ENCODE data around the gene DLEU7. TPM values are rescaled to one million over a fixed set of nuclear protein-coding genes. Genes with fewer than 3 reads are reported as not detected.
A peak's percentile ranks its signal among the peaks of the same experiment; 100 is the strongest.

DLEU7 gene
- total and polyA plus RNA-seq, 5 donors: 0.07 to 0.46 (median 0.26) TPM; not detected in 1

DNA sequence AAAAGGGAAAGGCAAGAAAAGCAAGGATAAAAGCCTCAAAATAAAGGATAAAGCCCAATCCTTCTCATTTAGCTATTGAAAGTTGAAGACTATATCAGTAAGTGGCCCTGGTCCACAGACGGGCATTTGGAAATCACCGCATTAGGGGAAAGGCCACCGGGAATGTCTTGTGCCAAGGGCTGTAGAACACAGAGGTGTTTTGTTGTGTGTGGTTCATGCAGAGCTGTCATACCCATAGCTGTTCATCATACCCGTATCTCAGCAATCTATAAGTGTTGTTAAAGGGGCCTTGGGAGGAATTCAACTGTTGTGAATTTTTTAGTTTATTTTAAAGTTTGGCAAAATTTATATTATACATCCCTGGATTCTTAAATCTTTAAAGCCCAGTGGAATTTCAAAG, 33.0 kb downstream of the DLEU7 start:
- intact Hi-C loops (cut with DNase I): no loop called here
- Histone ChIP-seq H3K4me3 (ENCODE audit: low read length) (no peak overlapping the region), H3K4me1 (ENCODE audit: control insufficient read depth, insufficient read depth, low read length) (no peaks in the 10 kb centered on the region), H3K27ac (ENCODE audit: low read length) (no peak overlapping the region), H3K27me3 (ENCODE audit: control insufficient read depth, insufficient read depth) (no peaks in the 10 kb centered on the region), H3K9me3 (ENCODE audit: control insufficient read depth, low read length) (no peaks in the 10 kb centered on the region)
- DNase-seq (peak in 1 of 3 donors; percentile 24), ATAC-seq (no peak)
- 87% methylated on average over 4 of the region's 4 CpGs for WGBS

DNA sequence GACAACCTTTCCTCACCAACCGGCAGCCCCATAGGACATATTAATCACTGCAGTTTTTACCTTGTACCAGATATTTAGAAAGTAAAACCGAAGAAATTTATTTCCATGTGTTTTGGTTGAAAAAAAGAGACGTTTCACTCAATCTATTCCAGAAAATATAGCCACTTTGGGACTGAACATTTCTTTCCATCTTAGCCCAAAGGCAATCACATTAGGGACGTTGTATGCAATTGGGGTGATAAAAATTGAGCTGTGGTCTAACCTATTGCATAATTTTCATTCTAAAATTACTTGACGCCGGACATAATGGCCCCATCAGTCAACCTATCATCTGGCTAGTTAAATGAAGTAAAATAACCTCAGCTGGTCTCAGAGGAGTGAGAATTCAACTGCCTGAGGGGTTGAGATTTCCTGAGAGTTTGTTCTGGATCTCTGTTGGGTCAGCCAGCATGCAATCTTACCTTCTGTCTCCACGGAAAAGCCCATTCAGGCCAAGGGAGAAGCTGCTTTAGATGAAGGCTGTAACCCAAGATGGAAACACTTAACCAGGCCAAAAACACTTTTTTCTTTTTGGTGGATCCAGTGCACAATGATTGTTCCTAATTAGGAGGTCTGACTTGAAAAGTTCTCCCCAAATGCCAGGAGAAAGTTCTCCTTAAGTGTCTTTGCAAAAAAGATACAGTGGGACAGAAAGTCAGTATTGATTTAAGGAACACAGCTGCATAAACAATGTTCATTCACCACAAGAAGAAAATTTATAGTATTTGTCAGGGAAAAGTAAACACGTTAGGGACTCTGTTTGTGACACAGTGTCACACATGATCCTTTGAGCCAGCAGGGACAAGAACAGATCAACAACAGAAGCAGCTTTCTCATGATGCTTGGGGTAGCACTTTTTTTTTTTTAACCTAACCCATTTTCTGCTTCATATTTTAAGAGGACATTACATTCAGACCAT, 34.1 kb downstream of the DLEU7 start:
- Histone ChIP-seq H3K4me3 (ENCODE audit: low read length) (no peak overlapping the region), H3K9me3 (ENCODE audit: control insufficient read depth, low read length) (no peaks in the 10 kb centered on the region), H3K4me1 (ENCODE audit: control insufficient read depth, insufficient read depth, low read length) (no peaks in the 10 kb centered on the region), H3K27me3 (ENCODE audit: control insufficient read depth, insufficient read depth) (no peaks in the 10 kb centered on the region), H3K27ac (ENCODE audit: low read length) (no peak overlapping the region)
- WGBS: 73% methylated on average over 8 of the region's 8 CpGs
- ATAC-seq: no peak
- DNase-seq: no peak
- intact Hi-C loops (cut with DNase I): no loop called here

DNA sequence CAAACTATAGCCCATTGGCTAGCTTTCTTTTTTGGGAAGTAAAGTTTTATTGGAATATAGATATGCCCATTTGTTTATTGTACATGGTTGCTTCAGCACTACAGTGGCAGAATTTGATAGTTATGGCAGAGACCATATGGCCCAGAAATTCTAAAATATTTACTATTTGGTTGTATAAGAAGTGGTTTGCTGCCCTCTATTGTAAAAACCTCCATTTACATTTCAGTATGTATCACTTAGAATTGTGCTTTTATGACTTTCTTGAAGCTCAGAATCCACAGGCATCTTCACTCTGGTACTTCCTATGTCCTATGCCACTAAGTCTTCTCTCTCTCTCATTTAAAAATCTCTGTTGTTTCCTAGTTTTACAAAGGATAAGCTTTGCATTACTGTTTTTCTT, 37.7 kb downstream of the DLEU7 start:
- Histone ChIP-seq H3K4me1 (ENCODE audit: control insufficient read depth, insufficient read depth, low read length) (peaks cover 3% of the 10 kb centered on the region), H3K9me3 (ENCODE audit: control insufficient read depth, low read length) (no peaks in the 10 kb centered on the region), H3K4me3 (ENCODE audit: low read length) (no peak overlapping the region), H3K27ac (ENCODE audit: low read length) (no peak overlapping the region), H3K27me3 (ENCODE audit: control insufficient read depth, insufficient read depth) (no peaks in the 10 kb centered on the region)
- intact Hi-C loops (cut with DNase I): no loop called here
- ATAC-seq: no peak
- DNase-seq: no peak

DNA sequence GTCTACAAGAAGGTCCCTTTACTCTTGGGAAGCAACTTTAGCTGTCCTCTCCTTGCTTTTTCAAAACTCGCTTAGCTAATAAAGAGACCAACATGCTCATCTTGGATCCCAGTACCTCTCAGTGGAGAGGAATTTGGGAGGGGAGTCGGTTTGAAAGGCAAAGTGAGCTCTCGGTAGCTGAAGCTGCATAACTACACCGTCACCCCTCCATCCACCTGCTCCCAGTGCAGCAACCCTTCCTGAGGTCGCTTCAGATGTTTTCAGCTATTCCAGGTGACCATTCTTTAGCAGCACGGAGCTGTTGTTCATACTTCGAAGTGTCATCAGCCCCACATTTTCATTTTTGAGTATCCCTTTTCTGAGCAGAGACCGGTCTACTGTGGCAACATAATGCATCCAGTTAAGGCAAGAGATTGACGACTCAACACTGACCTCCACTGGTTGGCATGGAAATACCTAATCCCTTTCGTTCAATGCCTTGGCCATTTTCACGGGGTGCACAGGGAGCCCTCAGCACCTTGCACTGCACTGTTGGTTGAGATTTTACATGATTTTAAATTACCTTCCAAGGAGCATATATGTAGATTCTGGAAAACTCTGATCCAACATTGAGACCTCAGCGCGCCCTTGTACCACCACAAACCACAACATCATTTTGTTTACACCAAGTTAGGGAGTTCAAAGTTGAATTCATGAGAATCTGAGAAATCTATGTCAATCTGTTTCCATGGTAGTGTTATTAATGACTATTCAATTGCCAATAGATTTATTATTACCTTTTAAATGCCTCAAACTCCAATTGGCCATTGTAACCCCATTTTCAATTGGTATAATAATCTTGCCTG, 42.2 kb downstream of the DLEU7 start:
- Histone ChIP-seq H3K4me1 (ENCODE audit: control insufficient read depth, insufficient read depth, low read length) (peaks cover 10% of the 10 kb centered on the region), H3K9me3 (ENCODE audit: control insufficient read depth, low read length) (no peaks in the 10 kb centered on the region), H3K27me3 (ENCODE audit: control insufficient read depth, insufficient read depth) (no peaks in the 10 kb centered on the region), H3K27ac (ENCODE audit: low read length) (no peak overlapping the region), H3K4me3 (ENCODE audit: low read length) (no peak overlapping the region)
- WGBS: 36% methylated on average over 13 of the region's 13 CpGs
- intact Hi-C loops (cut with DNase I): loop anchor here in 2 of 4 donors (5.0 kb wide), 4 partner anchors 269 to 824 kb away; no protein-coding TSS in a partner anchor
- peak; percentile 88 to 91 for ATAC-seq
- peak in 2 of 3 donors; percentile 37 to 52 for DNase-seq

DNA sequence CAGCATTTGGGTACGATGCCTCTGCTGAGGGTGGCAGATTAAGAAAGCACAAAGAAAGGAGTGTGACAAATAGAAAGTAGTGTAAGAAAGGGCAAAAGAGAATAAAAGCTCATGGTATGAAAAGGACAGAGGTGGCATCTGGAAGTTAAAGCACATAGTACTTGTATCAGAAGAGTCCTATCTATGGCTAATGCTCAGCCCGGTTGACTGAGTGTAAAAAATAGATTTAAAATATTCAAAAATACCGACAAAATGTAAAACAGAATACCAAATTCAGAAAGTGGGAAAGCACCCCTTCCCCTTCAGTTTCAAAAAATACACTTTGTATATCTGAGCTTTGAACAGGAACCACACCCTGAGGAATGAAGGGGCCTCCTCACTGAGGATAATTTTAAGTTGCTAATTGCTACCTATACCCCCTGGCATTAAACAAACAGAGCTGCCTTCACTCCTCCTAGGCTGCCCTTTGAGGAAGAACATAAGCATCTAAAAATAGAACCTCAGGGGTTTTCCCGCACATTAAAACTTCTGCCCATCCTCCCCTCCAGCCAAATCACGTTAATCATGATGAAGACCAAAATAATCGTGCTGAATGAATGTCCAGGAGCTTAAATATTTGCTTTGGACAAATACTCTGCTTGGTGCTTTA, 43.3 kb downstream of the DLEU7 start:
- Histone ChIP-seq H3K4me1 (ENCODE audit: control insufficient read depth, insufficient read depth, low read length) (peaks cover 10% of the 10 kb centered on the region), H3K27me3 (ENCODE audit: control insufficient read depth, insufficient read depth) (no peaks in the 10 kb centered on the region), H3K9me3 (ENCODE audit: control insufficient read depth, low read length) (no peaks in the 10 kb centered on the region), H3K27ac (ENCODE audit: low read length) (no peak overlapping the region), H3K4me3 (ENCODE audit: low read length) (no peak overlapping the region)
- intact Hi-C loops (cut with DNase I): loop anchor here in 2 of 4 donors (5.0 kb wide), 4 partner anchors 268 to 823 kb away; no protein-coding TSS in a partner anchor
- ATAC-seq: peak in 1 of 2 donors; percentile 44
- 49% methylated on average over 6 of the region's 6 CpGs for WGBS
- no peak for DNase-seq

DNA sequence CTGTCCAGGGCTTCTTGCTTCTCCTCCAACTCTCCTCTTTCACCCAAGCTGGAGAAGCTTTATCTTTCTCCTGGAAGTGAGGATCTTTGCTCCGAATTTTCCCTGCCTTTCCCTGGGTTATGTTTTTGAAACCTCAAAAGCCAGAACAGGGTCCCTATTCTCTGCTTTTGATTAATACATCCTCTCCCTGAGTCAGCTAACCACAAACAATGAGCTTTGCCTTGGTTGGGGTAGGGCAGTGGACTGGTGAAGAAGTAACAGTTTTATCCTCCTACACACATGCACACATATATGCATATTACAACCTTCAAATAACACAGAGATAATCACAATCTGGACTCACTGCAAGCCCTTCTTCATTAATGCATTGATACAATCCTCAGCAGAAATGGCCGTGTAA, 44.6 kb downstream of the DLEU7 start:
- intact Hi-C loops (cut with DNase I): loop anchor here in 3 of 4 donors (10.0 kb wide), 3 partner anchors 114 to 274 kb away; no protein-coding TSS in a partner anchor
- peaks cover 10% of the 10 kb centered on the region for H3K4me1 ChIP-seq (ENCODE audit: control insufficient read depth, insufficient read depth, low read length)
- DNase-seq (no peak), ATAC-seq (no peak)
- no peaks in the 10 kb centered on the region for H3K27me3 ChIP-seq (ENCODE audit: control insufficient read depth, insufficient read depth)
- no peaks in the 10 kb centered on the region for H3K9me3 ChIP-seq (ENCODE audit: control insufficient read depth, low read length)
- H3K27ac ChIP-seq (ENCODE audit: low read length): no peak overlapping the region
- no peak overlapping the region for H3K4me3 ChIP-seq (ENCODE audit: low read length)
- WGBS: 87% methylated on average over 2 of the region's 2 CpGs

DNA sequence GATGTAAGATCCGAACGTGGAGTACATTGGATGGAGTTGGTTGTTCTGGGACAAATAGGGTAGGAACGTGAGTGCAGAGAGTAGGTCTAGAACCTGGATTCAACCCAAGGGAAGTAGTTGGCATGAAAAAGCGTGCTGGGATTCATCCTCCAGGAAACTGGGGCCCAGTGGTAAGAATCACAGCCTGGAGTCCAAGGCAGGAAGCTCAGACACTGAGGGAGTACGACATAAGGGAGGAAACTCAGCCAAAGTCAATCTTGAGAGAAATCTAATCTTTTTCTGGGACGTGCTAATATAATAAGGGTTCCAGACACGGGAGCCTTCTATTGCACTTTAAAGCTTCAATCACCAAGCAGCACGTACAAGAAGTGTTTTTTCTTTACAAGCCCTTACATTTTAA, 46.4 kb downstream of the DLEU7 start:
- Histone ChIP-seq H3K4me3 (ENCODE audit: low read length) (no peak overlapping the region), H3K27ac (ENCODE audit: low read length) (no peak overlapping the region), H3K27me3 (ENCODE audit: control insufficient read depth, insufficient read depth) (no peaks in the 10 kb centered on the region), H3K9me3 (ENCODE audit: control insufficient read depth, low read length) (no peaks in the 10 kb centered on the region), H3K4me1 (ENCODE audit: control insufficient read depth, insufficient read depth, low read length) (peaks cover 10% of the 10 kb centered on the region)
- DNase-seq (no peak), ATAC-seq (peak; percentile 31 to 53)
- 44% methylated on average over 8 of the region's 8 CpGs for WGBS
- intact Hi-C loops (cut with DNase I): loop anchor here in 3 of 4 donors (10.0 kb wide), 3 partner anchors 112 to 272 kb away; no protein-coding TSS in a partner anchor

DNA sequence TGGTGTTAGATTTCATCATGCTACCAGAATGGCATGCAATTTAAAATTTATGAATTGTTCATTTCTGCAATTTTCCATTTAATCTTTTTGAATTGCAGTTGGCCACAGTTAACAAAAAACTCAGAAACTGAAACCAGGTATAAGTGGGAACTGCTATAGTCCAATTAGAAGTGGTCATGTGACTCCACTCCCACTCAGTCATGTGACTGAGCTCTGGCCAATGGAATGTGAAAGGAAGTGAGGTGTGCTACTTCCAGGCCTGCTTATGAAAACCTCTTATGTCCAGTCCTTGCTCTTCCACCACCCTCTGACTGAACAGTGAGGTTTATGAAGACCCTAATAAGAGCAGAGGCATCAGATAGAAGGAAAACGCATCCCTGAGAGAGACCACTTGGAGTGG, 47.0 kb downstream of the DLEU7 start:
- Histone ChIP-seq H3K27me3 (ENCODE audit: control insufficient read depth, insufficient read depth) (no peaks in the 10 kb centered on the region), H3K27ac (ENCODE audit: low read length) (no peak overlapping the region), H3K9me3 (ENCODE audit: control insufficient read depth, low read length) (no peaks in the 10 kb centered on the region), H3K4me1 (ENCODE audit: control insufficient read depth, insufficient read depth, low read length) (peaks cover 10% of the 10 kb centered on the region), H3K4me3 (ENCODE audit: low read length) (no peak overlapping the region)
- intact Hi-C loops (cut with DNase I): loop anchor here in 3 of 4 donors (10.0 kb wide), 3 partner anchors 112 to 272 kb away; no protein-coding TSS in a partner anchor
- no peak for ATAC-seq
- WGBS: 81% methylated on average over 1 of the region's 1 CpG
- DNase-seq: no peak

DNA sequence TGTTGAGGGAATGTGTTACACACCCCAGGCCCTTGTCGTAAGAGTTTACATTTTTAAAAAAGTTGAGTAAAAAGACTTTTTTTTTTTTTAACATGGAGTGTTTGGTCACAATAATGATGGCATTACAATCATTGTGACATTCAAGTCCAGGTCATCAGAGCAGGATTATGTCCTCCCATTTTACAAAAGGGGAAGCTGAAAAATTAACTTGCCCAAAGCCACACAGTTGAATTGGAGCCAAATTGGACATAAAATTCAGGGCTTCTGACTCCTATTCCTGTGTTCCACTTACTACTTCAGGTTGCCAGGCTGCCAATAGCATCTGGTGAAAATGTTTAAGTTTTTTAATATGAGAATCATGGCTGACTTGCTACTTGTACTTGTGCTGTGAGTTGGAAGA, 49.3 kb downstream of the DLEU7 start:
- Histone ChIP-seq H3K27ac (ENCODE audit: low read length) (no peak overlapping the region), H3K27me3 (ENCODE audit: control insufficient read depth, insufficient read depth) (no peaks in the 10 kb centered on the region), H3K4me1 (ENCODE audit: control insufficient read depth, insufficient read depth, low read length) (peaks cover 3% of the 10 kb centered on the region), H3K4me3 (ENCODE audit: low read length) (no peak overlapping the region), H3K9me3 (ENCODE audit: control insufficient read depth, low read length) (no peaks in the 10 kb centered on the region)
- intact Hi-C loops (cut with DNase I): loop anchor here in 3 of 4 donors (10.0 kb wide), 3 partner anchors 109 to 269 kb away; no protein-coding TSS in a partner anchor
- 100% methylated on average over 1 of the region's 1 CpG for WGBS
- DNase-seq (no peak), ATAC-seq (no peak)

DNA sequence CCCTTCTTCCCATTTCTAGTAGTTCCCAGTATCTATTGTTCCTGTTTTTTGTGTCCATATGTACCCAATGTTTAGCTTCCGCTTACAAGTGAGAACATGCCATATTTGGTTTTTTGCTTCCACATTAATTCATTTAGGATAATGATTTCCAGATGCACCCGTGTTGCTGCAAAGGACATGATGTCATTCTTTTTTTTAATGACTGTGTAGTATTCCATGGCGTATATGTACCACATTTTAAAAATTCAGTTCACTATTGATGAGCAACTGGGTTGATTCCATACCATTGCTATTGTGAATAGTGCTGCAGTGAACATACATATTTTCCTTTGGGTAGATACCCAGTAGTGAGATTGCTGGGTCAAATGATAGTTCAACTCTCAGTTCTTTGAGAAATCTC, 50.5 kb downstream of the DLEU7 start:
- H3K4me3 ChIP-seq (ENCODE audit: low read length): no peak overlapping the region
- H3K27me3 ChIP-seq (ENCODE audit: control insufficient read depth, insufficient read depth): no peaks in the 10 kb centered on the region
- intact Hi-C loops (cut with DNase I): loop anchor here in 3 of 4 donors (10.0 kb wide), 3 partner anchors 108 to 268 kb away; no protein-coding TSS in a partner anchor
- no peak for DNase-seq
- no peak for ATAC-seq
- no peaks in the 10 kb centered on the region for H3K4me1 ChIP-seq (ENCODE audit: control insufficient read depth, insufficient read depth, low read length)
- no peaks in the 10 kb centered on the region for H3K9me3 ChIP-seq (ENCODE audit: control insufficient read depth, low read length)
- no peak overlapping the region for H3K27ac ChIP-seq (ENCODE audit: low read length)
- WGBS: 94% methylated on average over 3 of the region's 3 CpGs
